HUES48 (cell line): ENCODE measurements around the gene PXDN.

Experiments used
- H3K27ac ChIP-seq: one replicate; pipeline ENCODE4 v1.7.0; 2013; ENCODE audit warnings: low read depth, low read length, inconsistent platforms
- H3K27me3 ChIP-seq: 2 replicates; pipeline ENCODE4 v1.6.1; 2013; ENCODE audit warnings: mild to moderate bottlenecking, low read length; ENCODE audit not compliant: control insufficient read depth, insufficient read depth
- H3K36me3 ChIP-seq: 2 replicates; pipeline ENCODE4 v1.6.1; 2013; ENCODE audit warnings: low read length; ENCODE audit not compliant: control insufficient read depth, insufficient read depth
- H3K4me1 ChIP-seq: 2 replicates; pipeline ENCODE4 v1.6.1; 2013; ENCODE audit warnings: mild to moderate bottlenecking, low read length; ENCODE audit not compliant: control insufficient read depth, insufficient read depth
- H3K4me3 ChIP-seq: 2 replicates; pipeline ENCODE4 v1.5.1; 2013; ENCODE audit warnings: mild to moderate bottlenecking, low read depth, low read length
- H3K9ac ChIP-seq: 2 replicates; pipeline ENCODE4 v1.6.1; 2013; ENCODE audit warnings: mild to moderate bottlenecking, low read depth, low read length, moderate library complexity
- H3K9me3 ChIP-seq: 2 replicates; pipeline ENCODE4 v1.6.1; 2013; ENCODE audit warnings: low read length; ENCODE audit not compliant: control insufficient read depth, insufficient read depth

Gene PXDN

GRCh38 chr2:1676913-1677820 is 67.1 kb downstream of the PXDN start:
- Histone ChIP-seq H3K9me3 (no peaks in the 10 kb centered on the region), H3K4me3 (no peak overlapping the region), H3K36me3 (peaks cover 94% of the 10 kb centered on the region), H3K4me1 (no peaks in the 10 kb centered on the region), H3K9ac (no peak overlapping the region), H3K27ac (no peak overlapping the region), H3K27me3 (no peaks in the 10 kb centered on the region)

GRCh38 chr2:1676091-1676912 is 68.0 kb downstream of the PXDN start:
- no peak overlapping the region for H3K27ac ChIP-seq
- H3K4me1 ChIP-seq: no peaks in the 10 kb centered on the region
- no peak overlapping the region for H3K4me3 ChIP-seq
- no peaks in the 10 kb centered on the region for H3K9me3 ChIP-seq
- H3K9ac ChIP-seq: no peak overlapping the region
- no peaks in the 10 kb centered on the region for H3K27me3 ChIP-seq
- H3K36me3 ChIP-seq: peaks cover 94% of the 10 kb centered on the region

DNA sequence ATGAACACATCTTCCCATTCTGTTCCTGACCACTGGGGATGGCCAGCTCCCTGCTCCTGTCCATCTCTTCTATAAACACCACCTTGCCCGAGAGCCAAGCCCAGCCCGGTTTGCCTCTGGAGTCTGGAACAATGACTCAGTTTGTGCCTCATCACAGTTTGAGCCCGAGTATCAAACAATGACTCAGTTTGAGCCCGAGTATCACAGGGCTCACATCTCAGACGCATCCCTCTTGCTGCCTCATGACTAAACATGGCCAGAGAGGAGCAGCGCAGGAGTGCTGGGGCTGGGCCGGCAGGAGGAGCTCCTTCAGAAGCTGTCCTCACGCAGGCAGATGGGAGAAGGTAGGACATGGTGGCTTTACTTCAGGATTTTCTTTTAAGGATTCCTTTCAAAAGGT is 68.7 kb downstream of the PXDN start:
- Histone ChIP-seq H3K4me3 (no peak overlapping the region), H3K27me3 (no peaks in the 10 kb centered on the region), H3K36me3 (peaks cover 97% of the 10 kb centered on the region), H3K27ac (no peak overlapping the region), H3K9me3 (no peaks in the 10 kb centered on the region), H3K9ac (no peak overlapping the region), H3K4me1 (no peaks in the 10 kb centered on the region)

GRCh38 chr2:1674766-1675397 is 69.4 kb downstream of the PXDN start:
- Histone ChIP-seq H3K9me3 (no peaks in the 10 kb centered on the region), H3K9ac (no peak overlapping the region), H3K27ac (no peak overlapping the region), H3K36me3 (peaks cover 95% of the 10 kb centered on the region), H3K4me1 (no peaks in the 10 kb centered on the region), H3K27me3 (no peaks in the 10 kb centered on the region), H3K4me3 (no peak overlapping the region)

GRCh38 chr2:1674276-1674675 is 70.0 kb downstream of the PXDN start:
- Histone ChIP-seq H3K27ac (no peak overlapping the region), H3K4me3 (no peak overlapping the region), H3K4me1 (no peaks in the 10 kb centered on the region), H3K27me3 (no peaks in the 10 kb centered on the region), H3K9me3 (no peaks in the 10 kb centered on the region), H3K36me3 (peaks cover 91% of the 10 kb centered on the region), H3K9ac (no peak overlapping the region)

GRCh38 chr2:1673160-1673944 is 71.0 kb downstream of the PXDN start:
- H3K9me3 ChIP-seq: no peaks in the 10 kb centered on the region
- no peak overlapping the region for H3K4me3 ChIP-seq
- no peak overlapping the region for H3K9ac ChIP-seq
- H3K36me3 ChIP-seq: peaks cover 82% of the 10 kb centered on the region
- H3K27ac ChIP-seq: no peak overlapping the region
- H3K27me3 ChIP-seq: no peaks in the 10 kb centered on the region
- H3K4me1 ChIP-seq: no peaks in the 10 kb centered on the region

GRCh38 chr2:1672738-1673137 is 71.6 kb downstream of the PXDN start:
- H3K9ac ChIP-seq: no peak overlapping the region
- no peak overlapping the region for H3K4me3 ChIP-seq
- no peaks in the 10 kb centered on the region for H3K4me1 ChIP-seq
- no peaks in the 10 kb centered on the region for H3K9me3 ChIP-seq
- no peak overlapping the region for H3K27ac ChIP-seq
- H3K36me3 ChIP-seq: peaks cover 75% of the 10 kb centered on the region
- no peaks in the 10 kb centered on the region for H3K27me3 ChIP-seq

- H3K4me1 ChIP-seq: no peaks in the 10 kb centered on the region
- no peaks in the 10 kb centered on the region for H3K9me3 ChIP-seq
- no peak overlapping the region for H3K4me3 ChIP-seq
- H3K27ac ChIP-seq: no peak overlapping the region
- H3K36me3 ChIP-seq: peaks cover 67% of the 10 kb centered on the region
- no peak overlapping the region for H3K9ac ChIP-seq
- no peaks in the 10 kb centered on the region for H3K27me3 ChIP-seq
These were observed 72.4 kb downstream of the PXDN start for GRCh38 chr2:1671916-1672315.

DNA sequence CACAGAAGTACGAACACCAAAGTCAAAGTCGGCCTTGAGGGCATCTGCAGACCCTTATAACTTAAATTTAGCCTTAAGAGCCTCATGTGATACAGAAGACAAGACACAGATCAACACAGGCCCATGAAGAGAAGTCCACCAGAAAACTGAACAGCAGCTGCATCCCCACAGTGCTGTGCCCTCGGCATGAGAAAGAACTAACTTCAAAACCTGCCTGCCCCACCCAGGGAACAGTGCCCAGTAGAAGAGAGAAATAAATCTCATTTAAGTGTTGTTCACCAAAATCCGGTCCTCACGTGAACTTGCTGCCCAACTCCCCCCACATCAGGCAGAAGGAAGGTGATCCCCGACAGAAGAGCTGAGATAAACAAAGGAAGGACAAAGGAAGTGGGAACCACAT is 73.7 kb downstream of the PXDN start:
- Histone ChIP-seq H3K27me3 (no peaks in the 10 kb centered on the region), H3K36me3 (peaks cover 68% of the 10 kb centered on the region), H3K9me3 (no peaks in the 10 kb centered on the region), H3K4me1 (no peaks in the 10 kb centered on the region), H3K4me3 (no peak overlapping the region), H3K9ac (no peak overlapping the region), H3K27ac (no peak overlapping the region)

DNA sequence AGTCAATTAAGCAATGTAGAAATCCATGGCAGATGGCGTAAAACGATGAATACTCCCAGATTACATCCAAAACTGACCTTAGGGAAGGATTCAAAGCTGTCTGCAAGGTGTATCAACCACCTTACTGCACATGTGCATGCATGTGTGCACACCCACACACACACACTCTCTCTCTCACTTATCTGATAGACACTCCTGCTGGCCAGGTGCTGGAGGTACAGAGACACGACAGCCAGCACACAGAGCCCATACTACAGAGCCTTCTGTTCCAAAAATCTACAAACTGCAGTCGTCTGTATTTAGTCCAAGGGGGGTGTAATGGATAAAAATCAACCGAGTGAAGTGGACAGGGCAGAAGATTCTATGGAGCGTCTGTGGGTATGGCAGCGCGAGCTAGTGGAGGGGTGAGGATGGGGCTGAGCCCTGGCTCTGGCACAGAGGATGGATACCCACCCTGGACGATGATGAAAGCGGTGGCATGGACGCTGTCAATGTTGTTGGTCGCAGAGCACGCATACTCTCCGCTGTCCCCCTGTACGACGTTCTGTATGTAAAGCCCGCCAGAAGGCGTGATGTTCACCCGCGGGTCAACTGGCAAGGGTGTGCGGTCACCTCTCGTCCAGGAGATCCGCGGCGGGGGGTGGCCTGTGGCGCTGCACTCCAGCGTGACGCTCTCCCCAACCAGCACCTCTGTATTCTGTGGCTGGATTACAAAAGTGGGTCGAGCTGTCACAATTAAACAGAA is 78.4 kb downstream of the PXDN start:
- H3K4me3 ChIP-seq: no peak overlapping the region
- H3K9ac ChIP-seq: no peak overlapping the region
- no peaks in the 10 kb centered on the region for H3K9me3 ChIP-seq
- peaks cover 67% of the 10 kb centered on the region for H3K36me3 ChIP-seq
- no peaks in the 10 kb centered on the region for H3K27me3 ChIP-seq
- H3K4me1 ChIP-seq: no peaks in the 10 kb centered on the region
- H3K27ac ChIP-seq: no peak overlapping the region
